ENCODE results near the gene CALML3.
A peak's percentile ranks its signal among the peaks of the same experiment; 100 is the strongest.

Gene CALML3

DNA sequence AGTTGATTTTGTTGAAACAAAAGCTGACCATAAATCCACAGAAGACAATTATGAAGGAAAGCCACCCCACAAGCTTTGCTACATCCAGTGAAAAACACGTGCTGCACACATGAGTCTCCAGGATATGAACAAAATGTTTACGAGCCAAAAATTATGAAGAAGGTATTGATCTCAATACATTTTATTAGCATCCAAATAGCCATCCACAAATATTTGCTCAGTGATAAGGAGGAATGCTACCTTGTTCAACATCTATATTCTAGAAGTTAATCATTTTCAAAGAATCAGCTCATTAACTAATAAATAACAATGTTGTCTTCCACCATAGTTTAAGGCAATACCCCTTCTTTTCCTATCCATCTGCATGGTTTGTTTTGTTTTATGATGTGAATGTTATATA is 42.7 kb downstream of the CALML3 start:
- DNase-seq (ENCODE audit: low spot score) = no peak

DNA sequence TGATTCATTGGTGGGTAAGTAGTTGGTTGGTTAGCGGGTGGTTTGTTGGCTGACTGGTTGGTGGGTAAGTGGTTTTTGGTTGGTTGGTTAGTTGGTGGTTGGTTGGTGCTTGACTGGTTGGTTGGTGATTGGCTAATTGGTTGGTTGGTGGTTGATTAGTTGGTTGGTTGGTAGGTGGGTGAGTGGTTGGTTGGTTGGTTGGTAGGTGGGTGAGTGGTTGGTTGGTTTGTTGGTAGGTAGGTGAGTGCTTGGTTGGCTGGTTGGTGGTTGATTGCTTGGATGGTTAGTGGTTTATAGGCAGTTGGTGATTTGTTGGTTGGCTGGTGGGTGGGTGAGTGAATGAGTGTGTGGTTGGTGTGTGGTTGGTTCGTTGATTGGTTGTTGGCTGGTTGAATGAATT is 44.2 kb downstream of the CALML3 start:
- no peak for DNase-seq (ENCODE audit: low spot score)

GRCh38 chr10:5569568-5569967 is 44.8 kb downstream of the CALML3 start:
- DNase-seq (ENCODE audit: low spot score) = no peak

DNA sequence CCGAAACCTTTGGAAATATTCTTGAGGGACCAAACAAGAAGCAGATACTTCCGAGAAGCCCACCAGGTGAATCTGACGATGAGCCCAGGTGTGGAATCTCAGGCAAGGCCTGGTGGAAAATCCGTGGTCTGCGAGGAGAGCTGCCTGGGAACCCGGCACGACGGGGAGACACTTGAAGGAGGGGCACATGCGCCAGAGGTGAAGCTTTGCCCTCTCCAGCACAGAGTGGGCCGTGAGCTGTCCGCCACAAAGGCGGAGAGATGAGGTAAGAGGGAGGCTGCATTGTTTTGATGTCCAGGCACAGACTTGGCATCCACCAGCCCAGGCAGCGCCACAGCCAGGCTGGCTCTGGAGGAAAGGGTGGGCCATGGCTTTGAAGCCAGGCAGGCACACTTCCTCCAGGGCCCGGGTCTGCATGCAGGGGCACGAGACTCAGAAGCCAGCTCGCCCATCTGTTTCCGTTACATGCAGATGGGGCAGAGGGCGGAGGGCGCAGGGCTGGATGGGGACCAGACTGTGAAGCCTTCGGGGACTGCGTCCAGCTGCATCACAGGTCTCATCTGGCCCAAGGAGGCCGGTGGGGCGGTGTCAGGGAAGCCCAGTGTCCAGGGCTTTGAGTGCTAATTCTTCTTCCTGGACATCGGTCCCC is 45.4 kb downstream of the CALML3 start:
- no peak for DNase-seq (ENCODE audit: low spot score)

- no peak for DNase-seq (ENCODE audit: low spot score)
These were observed 46.4 kb downstream of the CALML3 start for GRCh38 chr10:5570979-5571810.

DNA sequence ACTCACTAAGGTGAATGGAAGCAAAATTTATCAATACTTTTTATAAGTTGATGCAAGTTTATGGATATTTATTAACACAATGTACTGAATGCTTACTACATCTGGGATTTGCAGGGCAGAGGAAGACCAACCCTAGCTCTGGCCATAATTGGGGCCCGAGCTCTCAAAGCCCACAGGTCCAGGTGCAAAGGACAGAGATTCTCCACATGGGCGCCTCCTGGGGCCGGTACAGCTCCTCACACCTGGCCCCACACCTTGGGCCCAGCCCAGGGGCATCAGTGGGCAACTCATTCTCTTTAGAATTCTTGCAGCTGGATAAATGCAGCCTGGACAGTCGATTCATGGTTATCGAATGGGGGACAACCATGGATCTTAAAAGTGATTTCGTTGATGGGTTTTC is 47.1 kb downstream of the CALML3 start:
- no peak for DNase-seq (ENCODE audit: low spot score)

GRCh38 chr10:5573319-5573950 is 48.7 kb downstream of the CALML3 start:
- DNase-seq (ENCODE audit: low spot score) = no peak

GRCh38 chr10:5573968-5574641 is 49.3 kb downstream of the CALML3 start:
- DNase-seq (ENCODE audit: low spot score) = no peak

- no peak for DNase-seq (ENCODE audit: low spot score)
These were observed 49.9 kb downstream of the CALML3 start for GRCh38 chr10:5574642-5575131.

DNA sequence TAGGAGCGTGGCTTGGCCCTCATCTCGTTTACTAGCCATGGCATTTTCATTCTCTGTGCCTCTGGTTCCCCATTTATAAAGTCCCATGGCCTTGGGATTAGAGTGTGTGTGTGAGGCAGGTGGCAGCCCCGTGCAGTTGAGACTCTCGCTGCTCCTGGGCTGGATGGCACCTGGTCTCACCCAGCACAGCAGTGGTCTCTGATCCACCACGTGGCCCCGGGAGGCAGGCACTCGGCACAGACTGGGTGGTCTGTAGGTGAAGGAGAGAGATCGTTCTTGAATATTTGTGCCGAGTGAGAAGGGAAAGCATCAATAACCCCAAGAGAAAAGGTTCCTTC is 50.4 kb downstream of the CALML3 start:
- no peak for DNase-seq (ENCODE audit: low spot score)

DNA sequence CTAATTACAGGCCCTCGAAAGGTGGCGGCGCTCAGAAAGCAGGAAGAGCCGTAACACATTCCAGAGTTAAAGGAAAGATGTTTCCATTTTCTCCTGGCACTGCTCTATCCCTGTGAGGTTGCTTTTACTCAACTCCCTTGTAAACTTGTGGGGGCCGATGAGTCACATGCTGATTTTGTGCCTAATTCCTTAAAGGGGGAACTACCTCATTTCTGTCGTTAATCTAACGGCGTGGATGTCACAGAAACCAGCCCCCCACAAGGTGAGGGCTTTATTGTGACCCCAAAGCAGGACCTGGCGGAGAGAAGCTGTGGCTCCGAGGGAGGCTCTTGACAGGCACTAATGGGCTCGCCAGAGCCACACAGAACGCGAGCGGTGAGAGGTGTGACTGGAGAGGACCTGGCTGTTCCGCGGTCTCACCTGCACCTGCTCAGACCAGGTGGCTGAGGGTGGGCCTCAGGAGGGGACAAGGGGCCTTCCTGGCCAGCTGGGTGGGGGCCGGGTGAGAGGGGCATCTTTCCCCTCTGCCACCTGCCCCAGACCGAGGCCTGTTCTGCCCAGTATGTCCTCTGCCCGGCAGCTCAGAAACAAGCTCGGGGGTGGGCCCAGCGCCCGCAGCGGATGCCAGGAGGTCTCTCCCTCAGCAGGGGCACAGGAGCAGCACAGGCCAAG is 50.9 kb downstream of the CALML3 start:
- peak; percentile 85 for DNase-seq (ENCODE audit: low spot score)

DNA sequence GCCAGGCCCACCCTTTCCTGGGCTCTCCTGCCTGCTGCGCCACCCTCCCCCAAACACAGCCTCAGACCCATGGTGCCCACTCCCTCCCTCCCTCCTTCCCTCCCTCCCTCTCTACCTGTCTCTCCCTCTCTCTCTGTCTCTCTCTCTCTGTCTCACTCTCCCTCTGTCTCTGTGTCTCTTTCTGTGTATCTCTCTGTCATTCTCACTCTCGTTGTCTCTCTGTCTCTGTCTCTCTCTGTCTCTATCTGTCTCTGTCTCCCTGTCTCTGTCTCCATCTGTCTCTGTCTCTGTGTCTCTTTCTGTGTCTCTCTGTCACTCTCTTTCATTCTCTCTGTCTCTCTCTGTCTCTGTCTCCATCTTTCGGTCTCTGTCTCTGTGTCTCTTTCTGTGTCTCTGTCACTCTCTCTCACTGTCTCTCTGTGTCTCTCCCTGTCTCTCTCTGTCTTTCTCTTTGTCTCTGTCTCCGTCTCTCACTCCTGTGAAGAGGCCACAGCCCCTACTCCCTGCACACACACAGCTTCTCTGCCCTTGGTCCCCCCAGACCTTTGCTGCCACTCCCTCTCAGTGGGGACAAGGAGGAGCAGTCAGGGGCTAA is 51.5 kb downstream of the CALML3 start:
- no peak for DNase-seq (ENCODE audit: low spot score)
